GM11168 (cell line): ENCODE results near the gene ATG9A.
"Not testable (repeated sequence)": the region's sequence is repeated elsewhere in the genome, so short reads cannot be mapped to it uniquely, and the experiment has no call there.

Source experiments
- in situ Hi-C: fragments of 300-500 bp; cut with MboI; formaldehyde crosslinking; loops from one replicate; pipeline ENCODE4 v1.12.0; 2022; ENCODE audit warnings: low sequenced_read_pairs; ENCODE audit not compliant: unreplicated experiment

ATG9A gene

DNA sequence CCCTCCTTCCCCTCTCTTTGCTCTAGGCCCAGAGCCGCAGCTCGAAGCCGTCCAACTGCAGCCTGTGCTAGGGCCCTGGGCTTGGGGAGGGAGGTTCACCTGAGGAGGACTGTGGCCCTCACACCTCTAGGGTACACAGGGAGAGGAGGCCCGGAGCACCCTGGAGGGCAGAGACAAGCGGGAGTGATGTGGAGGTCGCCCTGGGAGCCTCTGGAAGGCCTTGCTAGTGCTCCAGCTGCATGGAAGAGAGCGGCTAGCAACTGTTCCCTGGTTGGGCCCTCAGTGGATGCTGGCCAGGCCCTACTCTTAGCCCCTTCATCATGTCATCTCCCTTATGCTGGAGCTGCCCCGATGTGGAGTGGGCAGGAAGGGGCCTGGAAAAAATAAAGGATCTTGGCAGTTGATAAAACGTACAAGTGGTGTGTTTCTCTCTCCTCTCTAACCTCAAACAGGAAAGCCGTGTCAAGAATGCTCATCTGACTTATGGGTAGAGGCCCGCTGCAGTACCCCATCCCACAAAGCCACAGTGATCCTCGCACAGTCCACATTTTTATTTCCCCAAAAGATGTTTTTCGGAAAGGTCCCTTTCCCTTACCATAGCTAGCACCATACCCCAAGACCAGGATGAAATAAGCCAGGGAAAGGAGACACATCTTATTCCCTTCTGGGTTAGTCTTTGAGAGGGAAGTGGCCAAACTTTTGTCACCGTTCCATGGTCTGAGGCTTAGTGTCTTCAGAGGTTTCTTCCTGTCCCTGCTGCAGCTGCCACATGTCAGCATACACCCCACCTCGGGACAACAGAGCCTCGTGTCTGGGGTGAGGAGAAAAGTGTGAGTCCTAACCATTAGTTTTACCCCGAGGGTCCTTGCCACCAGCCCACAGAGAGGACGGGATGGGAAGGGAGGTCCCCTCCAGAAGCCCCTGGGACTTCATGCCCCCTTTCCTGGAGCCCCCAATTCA lies 19.9 kb downstream of the ATG9A start:
- in situ Hi-C loops: no loop called here

DNA sequence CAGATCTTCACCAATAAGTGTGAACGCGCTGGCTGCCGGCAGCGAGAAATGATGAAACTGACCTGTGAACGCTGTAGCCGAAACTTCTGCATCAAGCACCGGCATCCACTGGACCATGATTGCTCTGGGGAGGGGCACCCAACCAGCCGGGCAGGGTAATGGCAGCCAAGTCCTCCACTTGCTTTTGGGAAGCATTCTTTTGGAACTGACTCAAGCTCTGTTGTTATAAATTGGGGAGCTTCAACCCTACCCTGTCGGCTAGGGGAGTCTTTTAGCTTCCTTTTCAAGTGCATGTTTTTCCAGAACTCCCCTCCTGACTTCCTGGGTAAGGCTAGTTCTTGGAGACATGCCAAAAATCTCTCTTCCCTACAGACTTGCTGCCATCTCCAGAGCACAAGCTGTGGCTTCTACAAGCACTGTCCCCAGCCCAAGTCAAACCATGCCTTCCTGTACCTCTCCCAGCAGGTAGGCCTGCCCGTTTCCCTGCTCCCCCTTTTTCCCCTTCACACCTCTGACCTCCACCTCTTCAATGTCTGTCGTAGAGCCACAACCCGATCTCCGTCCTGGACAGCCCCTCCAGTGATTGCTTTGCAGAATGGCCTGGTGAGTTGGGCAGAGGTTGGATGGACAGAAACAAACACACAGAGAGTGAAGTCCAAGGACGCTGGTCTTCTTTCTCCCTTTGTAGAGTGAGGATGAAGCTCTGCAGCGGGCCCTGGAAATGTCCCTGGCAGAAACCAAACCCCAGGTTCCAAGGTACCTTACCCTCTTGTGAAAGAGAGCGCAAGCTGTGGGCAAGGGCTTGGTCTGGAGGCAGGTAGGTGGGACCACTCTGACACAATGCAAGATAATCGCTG lies 21.3 kb downstream of the ATG9A start:
- in situ Hi-C loops: no loop called here

DNA sequence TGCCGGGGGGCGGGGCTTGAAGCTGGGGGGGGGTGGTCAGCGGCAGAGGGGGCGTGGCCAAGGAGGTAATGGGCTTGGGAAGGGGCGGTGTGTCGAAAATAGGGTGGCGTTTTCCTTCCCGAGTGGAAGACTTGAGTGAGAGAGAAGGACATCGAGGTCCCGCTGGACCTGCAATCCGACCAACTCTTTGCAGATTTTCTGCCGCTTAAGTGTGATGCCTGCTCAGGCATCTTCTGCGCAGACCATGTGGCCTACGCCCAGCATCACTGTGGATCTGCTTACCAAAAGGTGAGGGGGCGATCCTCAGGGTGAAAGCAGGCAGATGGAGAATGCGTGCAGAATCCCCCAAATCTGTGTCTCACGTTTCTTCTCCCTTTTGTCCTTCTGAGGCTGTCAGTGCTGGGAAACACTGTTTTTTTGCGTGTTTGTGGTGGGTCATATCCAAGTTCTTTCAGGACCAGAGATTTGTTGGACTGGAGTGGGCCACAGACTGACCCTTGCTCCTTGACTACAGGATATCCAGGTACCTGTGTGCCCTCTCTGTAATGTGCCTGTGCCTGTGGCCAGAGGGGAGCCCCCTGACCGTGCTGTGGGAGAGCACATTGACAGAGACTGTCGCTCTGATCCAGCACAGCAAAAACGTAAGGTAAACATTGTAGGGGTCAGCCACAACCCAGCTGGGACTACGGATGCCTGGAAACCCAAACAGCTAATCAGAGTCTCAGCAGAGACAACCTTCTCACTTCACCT lies 22.1 kb downstream of the ATG9A start:
- in situ Hi-C loops: no loop called here

DNA sequence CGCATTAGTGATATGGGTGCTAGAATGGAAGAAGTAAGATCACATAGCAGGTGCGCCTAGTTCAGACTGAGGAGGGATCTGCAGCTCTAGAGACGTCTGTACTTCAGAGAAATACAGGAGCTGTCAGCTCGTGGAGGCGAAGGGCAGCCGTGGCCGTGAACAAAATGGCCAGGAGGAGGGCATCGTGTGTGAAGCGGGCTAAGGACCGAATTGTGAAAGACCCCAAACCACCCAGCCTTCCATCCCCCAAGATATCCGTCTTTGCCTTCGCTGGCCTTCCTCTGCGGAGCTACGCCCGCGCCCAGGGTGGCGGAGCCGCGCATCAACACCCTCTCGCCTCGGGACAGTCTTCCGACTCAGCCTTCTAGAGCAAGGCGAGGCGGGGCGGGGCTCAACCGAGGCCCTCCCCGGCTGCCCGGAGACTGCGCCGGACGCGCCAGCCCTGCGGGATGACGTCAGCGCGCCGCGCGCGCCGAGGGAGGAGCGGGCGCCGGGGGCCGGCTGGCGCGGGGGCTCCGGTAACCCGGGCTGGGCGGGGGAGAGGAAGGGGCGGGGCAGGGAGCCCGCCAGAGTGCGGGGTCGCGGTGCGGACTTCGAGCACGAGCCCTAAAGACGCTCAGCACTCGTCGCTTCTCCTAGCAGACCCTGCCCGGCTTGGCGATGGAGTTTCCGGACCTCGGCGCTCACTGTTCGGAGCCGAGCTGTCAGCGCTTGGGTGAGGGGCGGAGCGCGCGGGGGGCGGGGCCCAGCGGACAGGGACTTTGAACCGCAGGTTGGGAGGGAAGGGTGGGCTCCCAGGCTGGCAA lies 22.9 kb downstream of the ATG9A start, which contains the start of gene ZFAND2B:
ZFAND2B (plus strand) TSS at position 455 of the 806 bp plus-strand sequence; CDS start at position 661, 206 bp downstream.
- in situ Hi-C loops: no loop called here

DNA sequence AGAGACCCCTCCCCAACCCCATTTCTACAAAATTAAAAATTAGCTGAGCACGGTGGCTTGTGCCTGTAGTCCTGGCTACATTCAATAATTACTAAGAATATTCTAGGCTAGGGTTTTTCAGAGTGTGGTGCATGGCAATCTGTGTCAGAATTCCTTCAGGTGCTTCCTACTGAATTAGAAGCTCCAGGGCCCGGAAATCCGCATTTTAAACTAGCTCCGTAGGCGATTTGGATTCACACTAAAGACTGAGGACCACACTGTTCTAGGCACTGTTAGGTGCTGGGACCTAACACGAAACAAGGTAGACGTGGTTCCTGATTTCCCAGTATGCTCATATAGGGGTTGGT lies 23.5 kb downstream of the ATG9A start:
- in situ Hi-C loops: no loop called here

DNA sequence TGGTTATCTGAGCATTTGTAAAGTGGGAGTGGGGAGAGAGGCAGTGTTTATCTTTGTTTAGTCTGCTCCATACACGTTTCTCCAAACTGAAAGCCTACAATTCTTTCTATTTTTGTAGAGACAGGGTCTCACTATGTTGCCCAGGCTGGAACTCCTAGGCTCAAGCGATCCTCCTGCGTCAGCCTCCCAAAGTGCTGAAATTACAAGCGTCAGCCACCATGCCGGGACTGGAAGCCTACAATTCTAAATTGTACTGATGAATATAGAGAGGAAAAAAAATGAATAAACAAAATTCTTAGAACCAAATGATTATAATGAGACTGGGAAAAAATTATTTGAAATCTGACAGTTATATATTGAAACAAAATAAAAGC lies 24.3 kb downstream of the ATG9A start:
- in situ Hi-C loops: no loop called here

DNA sequence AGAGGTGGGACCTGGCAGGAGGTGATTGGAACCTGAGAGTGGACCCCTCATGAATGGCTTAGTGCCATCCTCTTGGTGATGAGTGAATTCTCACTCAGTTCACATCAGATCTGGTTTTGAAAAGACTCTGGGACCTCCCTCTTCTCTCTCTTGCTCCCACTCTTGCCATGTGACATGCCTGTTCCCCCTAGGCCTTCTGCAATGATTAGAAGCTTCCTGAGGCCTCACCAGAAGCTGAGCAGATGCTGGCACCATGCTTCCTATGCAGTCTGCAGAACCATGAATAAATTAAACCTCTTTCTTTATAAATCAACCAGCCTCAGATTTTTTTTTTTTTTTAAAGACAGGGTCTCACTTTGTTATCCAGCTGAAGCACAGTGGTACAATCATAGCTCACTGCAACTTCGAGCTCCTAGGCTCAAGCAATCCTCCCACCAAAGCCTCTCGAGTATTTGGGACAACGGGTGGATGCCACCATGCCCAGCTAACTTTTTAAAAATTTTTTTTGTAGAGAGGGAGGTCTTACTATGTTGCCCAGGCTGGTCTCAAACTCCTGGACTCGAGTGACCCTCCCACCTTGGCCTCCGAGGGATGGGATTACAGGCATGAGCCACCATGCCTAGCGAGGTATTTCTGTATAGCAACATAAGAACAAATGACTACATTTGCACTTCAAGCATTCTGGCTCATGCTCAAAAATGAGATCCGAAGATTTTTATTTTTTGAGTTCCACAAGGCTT lies 24.8 kb downstream of the ATG9A start:
- in situ Hi-C loops: no loop called here

DNA sequence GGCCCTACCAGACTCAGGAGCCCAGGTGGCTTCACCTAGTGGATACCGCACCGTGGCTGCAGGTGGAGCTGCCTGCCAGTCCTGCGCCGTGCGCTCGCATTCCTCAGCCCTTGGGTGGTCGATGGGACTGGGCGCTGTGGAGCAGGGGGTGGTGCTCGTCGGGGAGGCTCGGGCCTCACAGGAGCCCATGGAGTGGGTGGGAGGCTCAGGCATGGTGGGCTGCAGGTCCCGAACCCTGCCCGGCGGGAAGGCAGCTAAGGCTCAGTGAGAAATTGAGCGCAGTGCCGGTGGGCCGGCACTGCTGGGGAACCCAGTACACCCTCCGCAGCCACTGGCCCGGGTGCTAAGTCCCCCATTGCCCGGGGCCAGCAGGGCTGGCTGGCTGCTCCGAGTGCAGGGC lies 28.1 kb downstream of the ATG9A start:
- in situ Hi-C loops: not testable (repeated sequence)

DNA sequence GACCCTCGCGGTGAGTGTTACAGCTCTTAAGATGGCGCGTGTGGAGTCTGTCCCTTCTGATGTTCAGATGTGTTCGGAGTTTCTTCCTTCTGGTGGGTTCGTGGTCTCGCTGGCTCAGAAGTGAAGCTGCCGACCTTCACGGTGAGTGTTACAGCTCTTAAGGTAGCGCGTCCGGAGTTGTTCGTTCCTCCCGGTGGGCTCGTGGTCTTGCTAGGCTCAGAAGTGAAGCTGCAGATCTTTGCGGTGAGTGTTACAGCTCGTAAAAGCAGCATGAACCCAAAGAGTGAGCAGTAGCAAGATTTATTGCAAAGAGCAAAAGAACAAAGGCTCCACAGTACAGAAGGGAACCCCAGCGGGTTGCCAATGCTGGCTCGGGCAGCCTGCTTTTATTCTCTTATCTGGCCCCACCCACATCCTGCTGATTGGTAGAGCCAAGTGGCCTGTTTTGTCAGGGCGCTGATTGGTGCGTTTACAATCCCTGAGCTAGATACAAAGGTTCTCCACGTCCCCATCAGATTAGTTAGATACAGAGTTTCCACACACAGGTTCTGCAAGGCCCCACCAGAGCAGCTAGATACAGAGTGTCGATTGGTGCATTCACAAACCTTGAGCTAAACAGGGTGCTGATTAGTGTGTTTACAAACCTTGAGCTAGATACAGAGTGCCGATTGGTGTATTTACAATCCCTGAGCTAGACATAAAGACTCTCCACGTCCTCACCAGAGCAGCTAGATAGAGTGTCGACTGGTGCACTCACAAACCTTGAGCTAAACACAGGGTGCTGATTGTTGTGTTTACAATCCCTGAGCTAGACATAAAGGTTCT lies 28.7 kb downstream of the ATG9A start:
- in situ Hi-C loops: not testable (repeated sequence)

DNA sequence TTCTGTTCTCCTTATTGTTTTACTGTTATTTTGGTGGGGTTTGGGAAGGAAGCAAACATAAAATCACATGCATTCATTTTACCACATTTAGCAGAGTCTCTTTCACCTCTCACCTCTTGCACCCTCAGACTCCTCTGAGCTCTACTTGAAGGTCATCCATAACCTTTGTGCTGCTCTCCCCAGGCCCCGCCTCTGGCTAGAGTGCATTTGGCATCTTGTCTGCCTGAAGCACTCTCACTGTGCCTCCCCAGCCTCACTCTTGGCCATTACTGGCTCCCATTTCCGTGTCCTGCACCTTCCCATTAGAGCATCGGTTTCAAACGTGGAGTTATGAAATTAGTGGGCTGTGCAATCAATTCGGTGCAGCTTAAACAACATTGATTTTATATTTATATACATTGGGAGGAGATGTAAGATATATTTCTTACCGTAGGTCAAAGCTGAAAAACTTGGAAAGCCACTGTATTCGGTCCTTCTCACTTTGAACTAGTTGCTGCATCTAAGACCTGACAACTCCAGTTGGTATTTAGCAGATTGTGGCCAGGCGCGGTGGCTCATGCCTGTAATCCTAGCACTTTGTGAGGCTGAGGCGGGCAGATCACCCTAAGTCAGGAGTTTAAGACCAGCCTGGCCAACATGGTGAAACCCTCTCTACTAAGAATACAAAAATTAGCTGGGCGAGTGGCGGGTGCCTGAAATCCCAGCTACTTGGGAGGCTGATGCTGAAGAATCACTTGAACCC lies 29.8 kb downstream of the ATG9A start:
- in situ Hi-C loops: no loop called here

DNA sequence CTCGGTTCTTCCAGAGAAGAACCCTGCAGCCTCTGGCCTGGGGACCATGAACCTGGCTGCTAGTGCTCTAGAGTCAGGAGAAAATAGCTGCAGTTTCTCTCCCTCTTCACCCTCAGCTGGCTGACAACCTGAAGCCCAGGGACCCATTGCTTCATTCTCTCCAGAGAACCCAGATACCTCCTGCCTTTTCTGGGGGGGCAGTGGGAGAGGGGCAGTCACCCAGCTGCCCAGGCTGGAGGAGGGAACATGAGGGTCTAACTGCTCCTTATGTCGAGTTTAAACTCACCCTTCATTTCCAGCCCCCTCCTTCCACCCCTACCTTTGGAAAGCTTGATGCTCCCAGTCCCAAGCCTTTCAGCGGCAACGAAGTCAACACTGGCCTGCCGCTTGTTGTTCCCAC lies 30.5 kb downstream of the ATG9A start:
- in situ Hi-C loops: no loop called here

DNA sequence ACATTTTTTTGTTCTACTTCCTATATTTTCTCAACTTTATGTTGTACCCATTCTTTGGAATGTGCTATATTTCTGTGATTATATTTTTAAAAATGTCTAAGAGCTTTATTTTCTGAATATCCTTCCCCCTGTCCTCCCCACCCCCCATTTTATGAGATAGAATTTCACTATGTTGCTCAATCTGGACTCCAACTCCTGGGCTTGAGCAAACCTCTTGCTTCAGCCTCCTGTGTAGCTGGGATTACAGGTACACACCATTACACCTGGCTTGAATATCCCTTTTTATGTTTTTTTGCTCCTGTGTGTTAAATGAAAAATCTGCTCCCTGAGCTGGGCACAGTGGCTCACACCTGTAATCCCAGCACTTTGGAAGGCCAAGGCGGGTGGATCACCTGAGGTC lies 32.0 kb downstream of the ATG9A start:
- in situ Hi-C loops: no loop called here

DNA sequence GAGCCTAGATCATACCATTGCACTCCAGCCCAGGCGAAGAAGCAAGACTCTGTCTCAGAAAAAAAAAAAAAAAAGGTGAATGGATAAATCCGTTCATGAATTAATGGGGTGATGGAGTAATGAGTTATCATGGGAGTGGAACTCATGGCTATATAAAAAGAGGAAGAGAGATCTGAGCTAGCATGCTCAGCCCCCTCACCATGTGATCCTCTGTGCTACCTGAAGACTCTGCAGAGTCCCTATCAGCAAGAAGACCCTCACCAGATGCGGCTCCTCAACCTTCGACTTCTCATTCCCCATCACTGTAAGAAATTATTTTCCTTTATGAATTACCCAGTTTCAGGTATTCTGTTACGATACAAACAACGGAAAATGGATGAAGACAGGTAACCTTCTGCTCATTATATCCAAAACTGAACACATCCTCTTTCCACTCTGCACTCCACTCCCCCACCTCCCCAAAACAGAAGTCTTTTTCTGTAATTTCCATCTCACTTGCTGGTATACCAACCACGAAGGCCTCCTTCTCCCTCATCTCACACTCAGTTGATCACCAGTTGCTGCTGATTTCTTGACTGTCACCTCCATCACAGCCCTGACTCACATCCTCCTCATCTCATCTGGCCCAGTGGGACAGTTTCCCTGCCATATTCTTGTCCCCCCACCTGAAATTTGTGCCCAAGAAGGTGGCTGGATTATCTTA lies 42.5 kb downstream of the ATG9A start:
- in situ Hi-C loops: no loop called here

DNA sequence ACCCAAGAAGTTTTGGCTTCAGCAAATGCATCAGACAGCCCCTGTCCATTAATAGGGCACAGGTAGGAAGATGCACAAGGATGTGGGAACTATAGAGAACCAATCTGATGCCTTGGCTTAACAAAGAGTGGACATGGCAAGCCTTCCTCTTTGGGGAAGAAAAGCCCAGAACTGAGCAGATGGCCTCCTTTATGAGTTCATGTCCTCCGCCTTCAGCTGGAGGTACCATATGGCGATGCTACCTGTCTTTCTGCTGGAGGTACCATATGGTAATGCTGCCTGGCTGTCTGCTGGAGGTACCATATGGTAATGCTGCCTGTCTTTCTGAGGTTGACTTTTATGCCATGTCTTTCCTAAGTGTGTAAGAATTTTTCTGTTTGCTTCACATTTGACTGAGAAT lies 45.3 kb downstream of the ATG9A start:
- in situ Hi-C loops: no loop called here

DNA sequence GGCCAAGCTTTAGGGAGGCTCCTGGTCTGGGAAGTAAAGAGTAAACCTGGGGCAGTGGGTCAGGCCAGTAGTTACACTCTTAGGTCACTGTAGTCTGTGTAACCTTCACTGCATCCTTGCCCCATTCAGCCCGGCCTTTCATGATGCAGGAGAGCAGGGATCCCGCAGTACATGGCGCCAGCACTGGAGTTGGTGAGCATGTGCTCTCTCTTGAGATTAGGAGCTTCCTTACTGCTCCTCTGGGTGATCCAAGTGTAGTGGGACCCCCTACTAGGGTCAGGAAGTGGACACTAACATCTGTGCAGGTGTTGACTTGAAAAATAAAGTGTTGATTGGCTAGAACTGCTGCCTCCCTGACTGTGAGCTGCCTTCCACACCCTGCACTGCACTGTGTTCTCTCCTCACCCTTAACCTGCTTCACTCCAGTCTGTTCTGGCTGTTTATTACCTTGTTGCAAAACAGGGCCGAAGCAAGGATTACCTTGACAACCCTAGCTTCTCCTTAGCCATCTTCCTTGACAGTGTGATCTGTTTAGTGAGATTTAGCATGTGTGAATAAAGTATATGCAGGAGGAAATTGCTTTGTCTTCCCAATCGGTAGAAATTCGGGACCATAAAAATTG lies 46.2 kb downstream of the ATG9A start:
- in situ Hi-C loops: no loop called here

DNA sequence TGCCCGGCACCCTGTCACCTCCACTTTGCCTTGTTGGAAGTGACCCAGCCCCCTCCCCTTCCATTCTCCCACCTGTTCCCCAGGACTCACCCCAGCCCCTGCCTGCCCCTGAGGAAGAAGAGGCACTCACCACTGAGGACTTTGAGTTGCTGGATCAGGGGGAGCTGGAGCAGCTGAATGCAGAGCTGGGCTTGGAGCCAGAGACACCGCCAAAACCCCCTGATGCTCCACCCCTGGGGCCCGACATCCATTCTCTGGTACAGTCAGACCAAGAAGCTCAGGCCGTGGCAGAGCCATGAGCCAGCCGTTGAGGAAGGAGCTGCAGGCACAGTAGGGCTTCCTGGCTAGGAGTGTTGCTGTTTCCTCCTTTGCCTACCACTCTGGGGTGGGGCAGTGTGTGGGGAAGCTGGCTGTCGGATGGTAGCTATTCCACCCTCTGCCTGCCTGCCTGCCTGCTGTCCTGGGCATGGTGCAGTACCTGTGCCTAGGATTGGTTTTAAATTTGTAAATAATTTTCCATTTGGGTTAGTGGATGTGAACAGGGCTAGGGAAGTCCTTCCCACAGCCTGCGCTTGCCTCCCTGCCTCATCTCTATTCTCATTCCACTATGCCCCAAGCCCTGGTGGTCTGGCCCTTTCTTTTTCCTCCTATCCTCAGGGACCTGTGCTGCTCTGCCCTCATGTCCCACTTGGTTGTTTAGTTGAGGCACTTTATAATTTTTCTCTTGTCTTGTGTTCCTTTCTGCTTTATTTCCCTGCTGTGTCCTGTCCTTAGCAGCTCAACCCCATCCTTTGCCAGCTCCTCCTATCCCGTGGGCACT lies 46.9 kb downstream of the ATG9A start:
- in situ Hi-C loops: no loop called here
